GM12872 (cell line): ENCODE results near the gene BMP5.

ENCODE experiments used
- CTCF ChIP-seq: IDR thresholded peaks from 3 replicates; pipeline ENCODE4 v1.5.1; 2011; ENCODE audit warnings: low read depth, mild to moderate bottlenecking, low read length, moderate library complexity; ENCODE audit not compliant: insufficient read depth

BMP5 gene

GRCh38 chr6:55705451-55706440 lies 169.6 kb downstream of the BMP5 start:
- no peak for TF ChIP-seq CTCF

GRCh38 chr6:55704421-55704820 lies 171.0 kb downstream of the BMP5 start:
- TF ChIP-seq CTCF, result no peak
